ENCODE results near the gene IL34. TPM values are rescaled to one million over a fixed set of nuclear protein-coding genes. Genes with fewer than 3 reads are reported as not detected.
A peak's percentile ranks its signal among the peaks of the same experiment; 100 is the strongest.

IL34 gene
- total and polyA plus RNA-seq, 5 donors: 0.74 to 2.1 (median 1.9) TPM

DNA sequence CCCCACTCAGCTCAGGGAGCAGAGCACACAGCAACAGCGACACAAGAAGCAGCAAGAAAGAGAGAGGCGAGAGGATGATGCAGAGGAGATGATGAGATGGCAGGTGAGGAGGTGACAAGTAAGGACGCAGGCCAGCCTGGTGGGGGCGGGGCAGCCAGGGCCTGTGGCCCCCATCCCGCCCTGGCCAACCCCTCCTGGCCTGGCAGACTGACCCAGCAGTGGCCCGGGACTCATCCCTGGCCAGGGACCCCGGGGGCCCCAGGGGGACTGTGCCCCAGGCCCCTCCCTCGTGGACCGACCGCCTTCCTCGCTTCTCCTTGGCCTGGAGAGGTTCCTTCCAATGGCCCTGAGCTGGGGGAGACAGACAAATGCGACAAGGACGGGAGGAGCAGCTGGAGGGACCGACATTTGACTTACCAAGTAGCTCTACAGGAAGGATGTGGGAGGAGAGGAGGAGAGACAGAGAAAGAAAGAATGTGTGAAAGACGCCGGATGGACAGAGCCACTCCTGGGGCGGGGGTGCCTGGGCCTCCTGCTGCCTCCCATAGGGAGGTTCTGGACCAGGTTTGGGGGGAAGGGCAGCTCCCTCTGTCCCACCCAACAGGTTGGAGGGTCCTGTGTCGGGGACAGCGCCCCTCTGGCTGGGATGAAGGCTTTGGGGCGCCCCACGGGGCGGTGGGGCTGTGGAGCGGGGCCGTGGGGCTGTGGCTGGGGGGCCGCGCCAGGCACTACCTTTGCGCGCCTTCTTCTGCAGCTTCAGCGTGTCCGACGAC, 32.7 kb downstream of the IL34 start:
- WGBS: 78% methylated on average over 31 of the region's 31 CpGs
- no peaks in the 10 kb centered on the region for H3K27me3 ChIP-seq (ENCODE audit: control insufficient read depth, insufficient read depth)
- ATAC-seq: no peak
- intact Hi-C loops (cut with DNase I): loop anchor here in 1 of 4 donors (5.0 kb wide), 1 partner anchor 88 kb away; no protein-coding TSS in a partner anchor
- peaks cover 9% of the 10 kb centered on the region for H3K4me1 ChIP-seq (ENCODE audit: control insufficient read depth, insufficient read depth, low read length)
- DNase-seq: peak; percentile 17 to 67 (median 49)
- no peak overlapping the region for H3K27ac ChIP-seq (ENCODE audit: low read length)
- no peaks in the 10 kb centered on the region for H3K9me3 ChIP-seq (ENCODE audit: control insufficient read depth, low read length)
- H3K4me3 ChIP-seq (ENCODE audit: low read length): no peak overlapping the region

DNA sequence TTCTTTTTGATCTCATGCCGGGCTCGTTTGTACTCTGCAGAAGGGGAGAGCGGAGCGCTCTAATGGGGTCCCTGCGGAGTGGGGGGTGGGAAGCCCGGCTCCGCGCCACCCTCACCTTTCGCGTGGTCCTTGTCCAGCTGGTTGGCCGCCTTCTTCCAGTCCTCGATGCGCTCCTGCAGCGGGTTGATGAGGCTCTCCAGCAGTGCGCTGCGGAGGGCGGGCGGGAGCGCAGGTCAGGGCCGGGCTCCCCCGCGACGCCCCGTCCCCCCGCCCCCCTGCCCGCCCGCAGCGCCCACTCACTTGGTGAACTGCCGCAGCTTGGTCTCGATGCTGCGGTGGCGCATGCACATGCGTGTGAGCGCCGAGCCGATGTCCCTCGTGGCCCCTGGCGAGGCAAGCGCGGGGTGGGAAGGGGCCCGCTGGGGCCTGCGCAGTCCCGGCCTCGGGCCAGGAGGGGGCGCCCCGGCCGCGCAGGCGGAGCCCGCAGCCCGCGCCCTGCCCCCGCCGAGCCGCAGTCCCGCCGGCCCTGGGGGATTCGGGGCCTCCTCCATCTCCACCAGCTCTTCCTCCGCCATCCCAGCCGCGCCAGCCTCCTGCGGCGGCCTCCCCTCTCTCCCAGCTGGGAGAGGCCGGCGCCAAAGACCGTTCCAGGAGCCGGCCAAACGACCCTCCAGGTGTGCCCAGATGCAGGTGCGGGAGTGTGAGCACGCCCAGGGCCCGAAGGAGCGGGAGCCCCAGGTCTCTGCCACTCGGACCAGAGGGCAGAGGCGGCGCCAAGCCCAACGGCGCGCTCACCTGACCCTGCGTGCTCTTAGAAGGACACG, 33.5 kb downstream of the IL34 start:
- Histone ChIP-seq H3K4me1 (ENCODE audit: control insufficient read depth, insufficient read depth, low read length) (peaks cover 9% of the 10 kb centered on the region), H3K27ac (ENCODE audit: low read length) (no peak overlapping the region), H3K4me3 (ENCODE audit: low read length) (no peak overlapping the region), H3K9me3 (ENCODE audit: control insufficient read depth, low read length) (no peaks in the 10 kb centered on the region), H3K27me3 (ENCODE audit: control insufficient read depth, insufficient read depth) (no peaks in the 10 kb centered on the region)
- peak in 1 of 2 donors; percentile 34 for ATAC-seq
- DNase-seq: peak; percentile 36 to 85 (median 76)
- WGBS: 61% methylated on average over 79 of the region's 80 CpGs
- intact Hi-C loops (cut with DNase I): loop anchor here (2.0 to 10.0 kb wide), 5 partner anchors 55 to 95 kb away; no protein-coding TSS in a partner anchor

DNA sequence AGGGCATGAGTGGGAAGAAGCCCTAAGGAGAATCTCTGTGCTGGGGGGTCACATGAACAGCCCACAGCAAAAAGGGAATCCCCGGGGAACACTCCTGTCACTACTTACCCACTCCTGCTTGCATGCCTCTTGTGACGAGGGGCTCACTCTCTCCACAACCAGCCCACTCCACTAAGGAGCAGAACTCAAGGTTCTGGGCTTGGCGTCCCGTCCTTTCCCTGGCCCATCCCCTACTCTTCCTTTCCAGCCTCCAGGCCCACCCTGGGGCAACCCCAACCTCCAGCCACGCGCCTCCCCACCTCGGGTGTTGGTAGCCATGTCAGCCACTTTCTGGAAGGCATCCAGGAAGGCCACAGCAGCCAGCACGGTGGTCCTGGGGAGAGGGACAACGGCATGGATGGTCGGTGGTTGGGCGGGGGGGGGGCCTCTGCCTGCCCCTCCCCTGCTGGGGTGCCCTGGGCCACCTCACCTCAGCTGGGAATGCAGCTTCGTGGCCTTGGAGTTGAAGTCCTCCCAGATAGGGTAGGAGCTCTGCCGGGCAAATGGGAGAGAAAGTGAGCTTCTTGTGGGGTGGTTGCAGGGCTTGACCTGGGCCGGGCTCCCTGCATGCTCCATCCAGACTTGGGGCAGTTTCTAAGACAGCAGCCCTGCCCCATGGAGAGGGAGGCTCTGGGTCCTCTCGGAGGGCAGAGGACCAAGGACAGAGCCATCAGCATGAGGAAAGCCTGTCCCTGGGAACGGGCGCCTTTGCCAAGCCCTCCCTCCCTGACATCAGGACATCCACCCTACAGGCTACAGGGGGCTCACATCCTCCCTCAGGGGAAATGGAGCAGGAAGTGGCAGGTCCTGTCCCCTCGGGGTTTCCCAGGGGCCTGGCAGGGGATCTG, 34.4 kb downstream of the IL34 start:
- H3K4me1 ChIP-seq (ENCODE audit: control insufficient read depth, insufficient read depth, low read length): peaks cover 9% of the 10 kb centered on the region
- no peaks in the 10 kb centered on the region for H3K9me3 ChIP-seq (ENCODE audit: control insufficient read depth, low read length)
- WGBS: 64% methylated on average over 18 of the region's 18 CpGs
- no peak for ATAC-seq
- intact Hi-C loops (cut with DNase I): loop anchor here in 3 of 4 donors (2.0 to 10.0 kb wide), 5 partner anchors 54 to 94 kb away; no protein-coding TSS in a partner anchor
- H3K27ac ChIP-seq (ENCODE audit: low read length): no peak overlapping the region
- no peak overlapping the region for H3K4me3 ChIP-seq (ENCODE audit: low read length)
- H3K27me3 ChIP-seq (ENCODE audit: control insufficient read depth, insufficient read depth): no peaks in the 10 kb centered on the region
- peak; percentile 26 to 70 (median 69) for DNase-seq

DNA sequence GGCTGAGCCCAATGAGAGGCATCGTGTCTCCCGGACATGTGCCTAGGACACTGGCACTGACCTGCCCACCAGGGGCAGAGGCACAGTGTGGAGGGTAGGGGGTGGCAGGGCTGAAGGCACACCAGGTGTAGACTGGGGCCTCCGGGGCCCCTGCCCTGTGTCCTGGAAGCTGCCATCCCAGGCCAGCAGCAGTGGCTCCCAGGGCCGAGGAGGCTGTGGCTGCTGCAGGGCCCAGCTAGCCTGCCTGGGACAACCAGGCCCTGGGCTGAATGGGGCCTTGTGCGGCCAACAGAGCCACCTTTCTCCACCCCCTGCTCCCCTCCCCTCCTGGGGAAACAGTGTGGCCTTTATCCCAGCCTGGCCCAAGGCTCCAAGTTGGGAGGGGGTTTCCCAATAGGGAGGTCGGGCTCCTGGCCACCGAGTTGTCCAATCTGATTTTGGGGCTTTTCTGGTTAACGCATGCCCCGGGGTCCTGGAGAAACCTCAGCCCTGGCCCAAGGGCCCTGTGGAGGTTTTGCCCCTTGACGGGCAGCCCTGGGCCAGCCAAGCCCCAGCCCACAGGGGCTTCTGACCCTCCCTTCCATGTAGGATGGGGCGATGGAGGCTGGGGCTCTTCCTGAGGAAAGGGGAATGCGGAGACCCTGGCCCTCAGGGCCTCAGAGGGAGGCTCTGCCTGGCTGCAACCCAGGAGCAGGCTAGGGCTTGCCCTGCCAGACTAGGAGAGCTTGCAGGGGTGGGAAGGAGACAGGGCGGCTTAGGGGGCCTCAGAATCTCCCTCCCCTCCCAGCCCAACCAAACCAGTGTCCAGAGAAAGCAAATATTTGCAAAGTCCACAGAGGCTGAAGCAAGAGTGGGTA, 35.3 kb downstream of the IL34 start:
- Histone ChIP-seq H3K9me3 (ENCODE audit: control insufficient read depth, low read length) (no peaks in the 10 kb centered on the region), H3K4me1 (ENCODE audit: control insufficient read depth, insufficient read depth, low read length) (peaks cover 11% of the 10 kb centered on the region), H3K27ac (ENCODE audit: low read length) (no peak overlapping the region), H3K4me3 (ENCODE audit: low read length) (no peak overlapping the region), H3K27me3 (ENCODE audit: control insufficient read depth, insufficient read depth) (no peaks in the 10 kb centered on the region)
- ATAC-seq (peak in 1 of 2 donors; percentile 10), DNase-seq (peak; percentile 25 to 77 (median 67))
- WGBS: 55% methylated on average over 13 of the region's 13 CpGs
- intact Hi-C loops (cut with DNase I): loop anchor here in 3 of 4 donors (2.0 to 10.0 kb wide), 5 partner anchors 53 to 93 kb away; no protein-coding TSS in a partner anchor

DNA sequence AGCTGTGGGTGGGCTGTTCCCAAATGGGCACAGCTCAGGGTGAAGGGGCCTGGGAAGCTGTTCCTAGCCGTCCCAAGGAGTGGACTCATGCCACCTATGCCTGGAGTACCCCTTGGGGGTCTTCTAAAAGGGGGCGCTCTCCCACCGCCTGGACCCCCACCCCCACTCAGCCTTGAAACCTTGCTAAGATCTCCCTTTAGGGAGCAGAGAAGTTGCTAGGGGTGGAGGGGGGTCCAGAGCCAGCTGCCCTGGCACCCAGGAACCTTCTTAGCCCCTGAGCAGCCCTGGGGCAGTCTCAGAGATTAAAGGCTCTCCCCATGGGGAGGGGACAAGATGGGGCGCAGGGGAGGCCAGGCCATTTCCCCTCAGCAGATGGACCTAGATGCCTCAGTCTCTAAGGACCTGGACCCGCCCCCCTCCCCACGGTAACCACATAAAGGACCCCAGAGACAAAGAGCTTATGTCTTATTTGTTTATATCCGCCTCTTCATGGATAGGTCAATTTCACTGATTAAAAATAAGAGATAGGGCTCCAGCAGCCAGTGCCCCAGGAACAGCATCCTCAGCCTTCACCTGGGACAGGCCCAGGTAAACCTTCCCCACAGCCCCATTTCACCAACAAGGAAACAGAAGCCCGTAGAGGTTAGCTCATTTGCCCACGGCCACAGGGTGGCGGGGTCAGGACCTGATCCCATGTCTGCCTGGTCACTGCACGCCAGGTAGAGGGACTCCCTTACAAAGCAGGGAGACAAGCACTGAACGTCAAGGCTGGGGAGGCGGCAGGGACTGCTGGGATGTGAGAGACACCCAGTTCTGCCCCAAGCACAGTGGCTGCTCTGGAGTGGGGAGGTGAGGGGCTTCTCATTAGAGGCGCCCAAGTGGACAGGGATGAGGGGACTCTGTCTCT, 36.1 kb downstream of the IL34 start:
- H3K9me3 ChIP-seq (ENCODE audit: control insufficient read depth, low read length): no peaks in the 10 kb centered on the region
- intact Hi-C loops (cut with DNase I): loop anchor here in 3 of 4 donors (5.0 to 10.0 kb wide), 4 partner anchors 52 to 92 kb away; no protein-coding TSS in a partner anchor
- 74% methylated on average over 14 of the region's 14 CpGs for WGBS

DNA sequence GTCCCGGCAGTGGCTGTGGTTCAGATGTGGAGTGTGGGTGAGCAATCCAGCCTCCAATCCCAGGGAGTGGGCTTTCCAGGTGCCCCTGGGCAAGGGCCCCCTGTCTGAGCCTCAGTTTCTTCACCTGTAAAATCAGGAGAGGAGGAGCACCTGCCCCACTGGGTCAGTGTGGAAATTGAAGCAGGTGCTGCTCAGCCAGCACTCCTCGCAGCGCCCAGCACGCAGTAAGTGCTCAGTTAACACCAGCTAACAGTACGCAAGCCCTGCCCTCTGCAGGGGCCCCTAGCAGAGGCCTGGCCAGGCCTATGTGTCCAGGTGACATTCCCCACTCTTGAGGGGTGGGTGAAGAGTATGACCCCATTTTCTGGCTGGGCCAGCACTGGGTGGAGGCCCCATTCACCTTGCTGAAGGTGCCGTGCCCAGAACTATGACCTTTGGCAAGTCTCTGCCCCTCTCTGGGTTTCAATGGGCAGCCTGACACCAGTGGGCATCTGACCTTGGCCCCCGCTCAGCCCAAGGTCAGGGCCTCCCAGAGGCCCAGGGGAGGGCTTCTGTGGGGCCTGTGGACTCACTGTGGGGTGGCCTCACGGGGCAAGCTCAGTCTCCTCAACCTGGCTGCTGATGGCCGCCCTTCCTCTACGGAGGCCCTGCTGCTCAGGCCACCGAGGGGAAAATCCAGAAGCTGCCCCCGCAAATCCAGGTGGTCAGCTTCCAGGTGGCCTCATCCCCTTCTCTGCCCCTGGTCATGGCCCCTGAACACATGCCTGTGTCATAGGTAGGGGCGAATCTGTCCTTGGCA, 37.0 kb downstream of the IL34 start:
- H3K27ac ChIP-seq (ENCODE audit: low read length): no peak overlapping the region
- intact Hi-C loops (cut with DNase I): loop anchor here in 3 of 4 donors (5.0 to 10.0 kb wide), 4 partner anchors 51 to 91 kb away; no protein-coding TSS in a partner anchor
- 85% methylated on average over 13 of the region's 13 CpGs for WGBS
- no peaks in the 10 kb centered on the region for H3K27me3 ChIP-seq (ENCODE audit: control insufficient read depth, insufficient read depth)
- H3K4me1 ChIP-seq (ENCODE audit: control insufficient read depth, insufficient read depth, low read length): peaks cover 19% of the 10 kb centered on the region
- no peaks in the 10 kb centered on the region for H3K9me3 ChIP-seq (ENCODE audit: control insufficient read depth, low read length)
- peak; percentile 13 to 46 (median 44) for DNase-seq
- H3K4me3 ChIP-seq (ENCODE audit: low read length): no peak overlapping the region
- ATAC-seq: no peak

More for the DNA sequence above, 36.1 kb downstream of the IL34 start:
- H3K4me1 ChIP-seq (ENCODE audit: control insufficient read depth, insufficient read depth, low read length): peaks cover 13% of the 10 kb centered on the region
- H3K4me3 ChIP-seq (ENCODE audit: low read length): no peak overlapping the region
- DNase-seq (peak; percentile 10 to 41 (median 36)), ATAC-seq (no peak)
- H3K27me3 ChIP-seq (ENCODE audit: control insufficient read depth, insufficient read depth): no peaks in the 10 kb centered on the region
- H3K27ac ChIP-seq (ENCODE audit: low read length): no peak overlapping the region

DNA sequence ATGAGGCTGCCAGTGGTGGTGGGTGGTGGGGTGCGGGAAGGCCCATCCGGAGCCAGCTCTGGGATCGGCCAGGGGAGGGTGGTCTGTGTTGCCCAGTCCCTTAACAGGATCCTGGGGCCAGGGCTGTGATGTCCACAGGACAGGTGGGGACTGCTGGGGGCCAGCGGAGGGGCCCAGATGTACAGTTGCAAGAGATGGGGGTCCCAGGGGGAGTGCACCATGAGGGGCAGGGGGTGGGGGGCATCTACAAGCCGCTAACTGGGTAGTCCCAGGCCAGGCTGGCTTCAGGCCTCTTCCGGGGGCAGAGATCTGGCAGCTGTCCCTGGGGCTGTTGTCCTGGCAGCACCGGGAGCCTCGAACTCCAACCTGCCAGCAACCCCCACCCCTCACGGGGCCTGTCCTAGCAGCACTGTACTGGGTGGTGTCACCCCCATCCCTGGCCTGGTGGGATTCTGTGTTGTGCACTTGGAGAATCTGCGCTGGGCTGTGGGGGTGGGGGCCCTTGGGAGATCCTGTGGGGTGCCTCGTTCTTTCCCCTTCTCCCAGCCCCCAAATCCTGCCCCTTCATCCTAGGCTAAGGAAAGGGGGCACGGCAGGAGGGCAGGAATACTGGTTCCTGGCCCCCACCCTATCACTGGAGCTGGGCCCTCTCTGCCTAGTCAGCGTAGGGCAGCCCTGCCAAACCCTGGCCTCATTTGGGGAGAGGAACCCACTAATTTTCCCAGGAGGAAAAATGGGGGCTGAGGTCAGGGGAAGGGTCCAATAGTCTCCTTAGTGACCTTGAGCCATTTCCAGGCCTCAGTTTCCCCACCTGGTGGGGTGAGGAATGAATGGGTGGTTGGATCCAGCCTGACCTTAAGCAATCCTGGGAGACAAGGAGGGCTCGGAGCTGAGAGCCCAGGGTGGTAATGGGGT, 38.0 kb downstream of the IL34 start:
- ATAC-seq: no peak
- peak; percentile 25 to 80 (median 68) for DNase-seq

More for the DNA sequence above, 38.0 kb downstream of the IL34 start:
- no peaks in the 10 kb centered on the region for H3K9me3 ChIP-seq (ENCODE audit: control insufficient read depth, low read length)
- H3K27me3 ChIP-seq (ENCODE audit: control insufficient read depth, insufficient read depth): no peaks in the 10 kb centered on the region
- intact Hi-C loops (cut with DNase I): loop anchor here (5.0 to 10.0 kb wide), 5 partner anchors 50 to 90 kb away; no protein-coding TSS in a partner anchor
- peaks cover 28% of the 10 kb centered on the region for H3K4me1 ChIP-seq (ENCODE audit: control insufficient read depth, insufficient read depth, low read length)
- peak overlapping the region; percentile 84 for H3K4me3 ChIP-seq (ENCODE audit: low read length)
- 44% methylated on average over 14 of the region's 14 CpGs for WGBS
- H3K27ac ChIP-seq (ENCODE audit: low read length): peak overlapping the region; percentile 7

Measured in right cardiac atrium (tissue), 5 donors.